PC-9 (cell line): ENCODE data around the gene SHROOM4.

Experiments used
- CTCF ChIP-seq: fragments of 200-600 bp; sonication (generic); conservative IDR thresholded peaks from 2 replicates; pipeline ENCODE4 v1.6.1; 2017; ENCODE audit warnings: mixed run types, antibody characterized with exemption, mild to moderate bottlenecking, moderate library complexity
- EZH2 ChIP-seq: fragments of 200-600 bp; sonication (generic); IDR thresholded peaks from 2 replicates; pipeline ENCODE4 v1.8.0; 2017; ENCODE audit warnings: antibody characterized with exemption, low read depth

- TF ChIP-seq CTCF (no peak), EZH2 (no peak)
Observed at GRCh38 chrX:50769389-50770063, 44.5 kb downstream of the SHROOM4 start.
